Stimulated activated CD8-positive, alpha-beta memory T cell treated with anti-CD3 and anti-CD28 coated beads, Interleukin-15, amount 100 ng/mL, for 1 hour (primary cell): Measurements from ENCODE around the gene KRT26.

Source experiments
- DNase-seq: peaks from one replicate; pipeline ENCODE4 v3.0.0-alpha.2; 2020; ENCODE audit warnings: low read depth

KRT26 gene

GRCh38 chr17:40727447-40728231, 44.4 kb downstream of the KRT26 start:
- DNase-seq: no peak

GRCh38 chr17:40726919-40727318, 45.1 kb downstream of the KRT26 start:
- DNase-seq: no peak

DNA sequence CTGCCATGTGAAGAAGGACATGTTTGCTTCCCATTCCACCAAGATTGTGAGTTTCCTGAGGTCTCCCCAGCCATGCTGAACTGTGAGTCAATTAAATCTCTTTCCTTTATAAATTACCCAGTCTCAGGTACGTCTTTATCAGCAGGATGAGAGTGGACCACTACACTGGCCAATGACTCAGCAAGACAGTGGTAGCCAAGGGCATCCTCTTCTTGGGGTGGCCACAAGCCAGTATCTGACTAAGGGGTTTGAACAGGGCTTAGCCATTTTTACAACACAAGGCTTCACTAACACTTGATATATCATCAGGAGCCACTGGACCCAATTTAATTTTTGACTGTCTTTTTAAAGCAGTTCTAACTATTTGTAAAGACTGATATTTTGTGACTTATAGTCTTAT, 47.3 kb downstream of the KRT26 start:
- no peak for DNase-seq

DNA sequence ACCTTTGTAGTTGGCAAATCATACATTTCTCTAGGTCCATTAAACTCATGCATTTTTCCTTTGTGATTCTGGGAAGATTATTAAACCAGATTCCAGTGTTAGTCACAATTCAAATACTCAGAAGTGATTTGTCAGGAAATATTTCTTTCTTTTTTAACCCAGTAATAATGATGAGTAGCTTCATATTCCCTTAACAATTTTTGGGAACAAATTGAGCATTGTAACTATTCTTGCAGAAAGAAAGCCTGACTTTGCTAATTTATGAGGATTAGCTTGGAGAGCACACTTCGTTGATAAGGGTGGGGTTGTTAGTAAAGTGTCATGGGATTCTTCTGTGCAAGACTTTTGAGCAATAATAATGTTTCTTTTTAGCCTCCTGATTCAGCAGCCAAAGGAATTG, 49.8 kb downstream of the KRT26 start:
- no peak for DNase-seq

DNA sequence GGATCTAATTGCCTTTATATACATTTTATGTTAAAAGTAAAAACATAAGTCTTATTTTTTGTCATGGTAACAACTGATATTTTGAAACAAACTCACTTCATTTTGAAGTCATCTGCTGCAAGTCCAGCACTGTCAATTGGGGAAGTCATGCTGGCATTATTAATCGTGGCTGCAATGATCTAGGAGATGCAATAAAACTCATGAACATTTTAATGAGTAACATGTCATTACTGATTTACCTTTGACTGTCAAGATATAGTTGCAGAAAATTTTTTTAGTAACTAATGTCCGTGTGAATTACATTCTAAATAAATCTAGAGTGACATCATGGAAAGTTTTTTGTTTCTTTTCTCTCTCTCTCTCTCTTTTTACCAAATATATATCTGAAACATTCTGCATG, 51.1 kb downstream of the KRT26 start:
- no peak for DNase-seq

- no peak for DNase-seq
Observed at GRCh38 chr17:40718930-40719329, 53.1 kb downstream of the KRT26 start.

DNA sequence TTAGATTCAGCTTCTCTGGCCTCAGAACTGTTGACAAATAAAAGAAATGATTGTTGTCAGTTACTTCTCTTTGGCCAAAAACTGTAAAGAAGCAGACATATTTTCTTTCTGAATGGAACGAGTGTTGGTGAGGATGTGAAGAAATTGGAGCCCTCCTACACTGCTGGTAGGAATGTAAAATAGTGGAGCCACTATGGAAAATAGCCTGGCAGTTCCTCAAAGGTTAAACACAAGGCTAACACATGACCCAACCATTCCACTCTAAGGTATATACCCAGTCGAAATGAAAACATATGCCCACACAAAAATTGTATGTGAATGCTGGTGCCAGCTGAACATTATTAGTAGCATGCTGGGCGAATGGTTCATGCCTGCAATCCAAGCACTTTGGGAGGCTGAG, 54.2 kb downstream of the KRT26 start:
- DNase-seq: no peak
